Central memory CD8-positive, alpha-beta T cell (primary cell): Measurements from ENCODE around the gene RANBP17.
"Not testable (repeated sequence)": the region's sequence is repeated elsewhere in the genome, so short reads cannot be mapped to it uniquely, and the experiment has no call there.

Experiments used
- ATAC-seq: fragments of 150-1000 bp; cut with Tn5 transposase; replicated peaks from 2 replicates; pipeline ENCODE4 v1.10.0; 2022; ENCODE audit warnings: mild to moderate bottlenecking, moderate FRiP score, moderate number of reproducible peaks; ENCODE audit not compliant: poor library complexity, severe bottlenecking; ENCODE audit errors: extremely low read depth
- DNase-seq, 2 donors: peaks; one replicate each; pipeline ENCODE4 v3.0.0; 2021; ENCODE audit warnings: low spot score in 2 of 2
- H3K27ac Mint-ChIP-seq: one replicate; pipeline ENCODE4 v1.8.0; 2022; ENCODE audit warnings: low read depth, mild to moderate bottlenecking, moderate library complexity, mixed read lengths
- H3K27me3 Mint-ChIP-seq: one replicate; pipeline ENCODE4 v1.8.0; 2022; ENCODE audit warnings: mixed read lengths
- H3K36me3 Mint-ChIP-seq: one replicate; pipeline ENCODE4 v1.8.0; 2022; ENCODE audit warnings: mild to moderate bottlenecking, moderate library complexity, mixed read lengths; ENCODE audit not compliant: insufficient read depth
- H3K4me1 Mint-ChIP-seq: one replicate; pipeline ENCODE4 v1.8.0; 2022; ENCODE audit warnings: mixed read lengths
- H3K4me3 Mint-ChIP-seq: one replicate; pipeline ENCODE4 v1.8.0; 2022; ENCODE audit warnings: mild to moderate bottlenecking, moderate library complexity, mixed read lengths
- H3K9me3 Mint-ChIP-seq: one replicate; pipeline ENCODE4 v1.8.0; 2022; ENCODE audit warnings: mixed read lengths

The RANBP17 gene

DNA sequence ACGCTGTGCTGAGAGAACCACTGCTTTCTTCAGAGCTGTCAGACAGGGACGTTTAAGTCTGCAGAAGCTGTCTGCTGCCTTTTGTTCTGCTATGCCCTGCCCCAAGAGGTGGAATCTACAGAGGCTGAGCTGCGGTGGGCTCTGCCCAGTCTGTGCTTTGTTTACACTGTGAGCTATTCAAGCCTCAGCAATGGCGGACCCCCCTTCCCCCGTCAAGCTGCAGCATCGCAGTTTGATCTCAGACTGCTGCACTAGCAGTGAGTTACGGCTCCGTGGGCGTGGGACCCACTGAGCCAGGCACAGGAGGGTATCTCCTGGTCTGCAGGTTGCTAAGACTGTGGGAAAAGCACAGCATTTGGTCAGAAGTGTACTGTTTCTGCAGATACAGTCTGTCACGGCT lies 60.5 kb downstream of the RANBP17 start:
- H3K4me1 Mint-ChIP-seq, H3K27ac Mint-ChIP-seq, H3K27me3 Mint-ChIP-seq, H3K9me3 Mint-ChIP-seq, DNase-seq, H3K36me3 Mint-ChIP-seq, ATAC-seq, H3K4me3 Mint-ChIP-seq: not testable (repeated sequence)

DNA sequence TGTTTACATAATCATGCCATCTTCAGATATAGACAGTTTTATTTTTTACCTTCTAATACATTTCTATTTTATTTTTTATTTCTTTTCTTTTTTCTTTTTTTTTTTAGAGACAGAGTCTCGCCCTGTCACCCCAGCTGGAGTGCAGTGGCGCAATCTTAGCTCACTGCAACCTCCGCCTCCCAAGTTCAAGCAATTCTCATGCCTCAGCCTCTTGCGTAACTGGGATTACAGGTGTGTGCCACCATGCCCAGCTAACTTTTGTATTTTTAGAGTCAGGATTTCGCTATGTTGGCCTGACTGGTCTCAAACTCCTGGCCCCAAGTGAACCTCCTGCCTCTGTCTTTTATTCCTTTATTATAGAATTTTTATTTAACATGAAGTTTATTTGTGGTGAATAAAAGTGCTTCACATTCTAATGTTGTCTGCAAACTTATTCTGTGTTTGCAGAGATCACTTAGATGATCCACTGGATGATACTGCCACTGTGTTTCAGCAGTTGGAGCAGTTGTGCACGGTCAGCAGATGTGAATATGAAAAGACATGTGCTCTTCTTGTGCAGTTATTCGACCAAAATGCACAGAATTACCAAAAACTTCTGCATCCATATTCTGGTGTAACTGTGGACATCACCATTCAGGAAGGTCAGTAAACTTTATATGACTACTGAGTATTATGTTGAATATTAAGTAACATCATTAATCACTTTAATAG lies 62.2 kb downstream of the RANBP17 start:
- H3K27me3 Mint-ChIP-seq, result no peaks in the 10 kb centered on the region
- H3K4me3 Mint-ChIP-seq, result no peak overlapping the region
- no peaks in the 10 kb centered on the region for H3K36me3 Mint-ChIP-seq
- no peaks in the 10 kb centered on the region for H3K4me1 Mint-ChIP-seq
- DNase-seq (no peak), ATAC-seq (no peak)
- H3K27ac Mint-ChIP-seq, result no peak overlapping the region
- H3K9me3 Mint-ChIP-seq, result peaks cover 7% of the 10 kb centered on the region

DNA sequence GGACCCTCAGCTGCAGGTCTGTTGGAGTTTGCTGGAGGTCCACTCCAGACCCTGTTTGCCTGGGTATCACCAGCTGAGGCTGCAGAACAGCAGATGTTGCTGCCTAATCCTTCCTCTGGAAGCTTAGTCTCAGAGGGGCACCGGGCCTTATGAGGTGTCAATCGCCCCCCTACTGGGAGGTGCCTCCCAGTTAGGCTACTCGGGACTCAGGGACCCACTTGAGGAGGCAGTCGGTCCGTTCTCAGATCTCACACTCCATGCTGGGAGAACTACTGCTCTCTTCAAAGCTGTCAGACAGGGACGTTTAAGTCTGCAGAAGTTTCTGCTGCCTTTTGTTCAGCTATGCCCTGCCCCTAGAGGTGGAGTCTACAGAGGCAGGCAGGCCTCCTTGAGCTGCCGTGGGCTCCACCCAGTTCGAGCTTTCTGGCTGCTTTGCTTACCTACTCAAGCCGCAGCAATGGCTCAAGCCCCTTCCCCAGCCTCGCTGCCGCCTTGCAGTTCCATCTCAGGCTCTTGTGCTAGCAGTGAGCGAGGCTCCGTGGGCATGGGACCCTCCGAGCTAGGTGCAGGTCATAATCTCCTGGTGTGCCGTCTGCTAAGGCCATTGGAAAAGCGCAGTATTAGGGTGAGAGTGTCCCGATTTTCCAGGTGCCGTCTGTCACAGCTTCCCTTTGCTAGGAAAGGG lies 73.9 kb downstream of the RANBP17 start:
- not testable (repeated sequence) for H3K4me3 Mint-ChIP-seq, H3K27ac Mint-ChIP-seq, H3K4me1 Mint-ChIP-seq, ATAC-seq, H3K9me3 Mint-ChIP-seq, H3K36me3 Mint-ChIP-seq, H3K27me3 Mint-ChIP-seq, DNase-seq

DNA sequence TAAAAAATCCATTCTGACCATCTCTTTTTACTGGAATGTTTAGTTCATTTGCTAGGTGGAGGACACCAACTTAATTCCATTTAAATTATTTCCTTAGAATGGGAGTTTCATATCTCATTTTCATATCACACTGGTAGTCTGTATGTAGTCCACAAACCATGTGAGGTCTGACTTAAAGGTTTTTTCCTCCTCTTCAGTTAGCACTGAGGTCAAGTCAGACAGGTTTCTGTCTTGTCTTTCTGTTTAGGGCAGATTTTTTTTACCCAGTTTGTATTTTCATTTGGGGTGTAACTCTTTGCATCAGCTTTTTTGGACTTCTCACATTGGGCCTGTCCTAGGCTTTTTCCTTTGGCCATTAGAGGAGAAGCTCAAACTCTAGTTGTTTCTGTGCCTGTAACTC lies 75.3 kb downstream of the RANBP17 start:
- DNase-seq (no peak), ATAC-seq (no peak)
- H3K4me1 Mint-ChIP-seq, result no peaks in the 10 kb centered on the region
- H3K27ac Mint-ChIP-seq, result no peak overlapping the region
- peaks cover 3% of the 10 kb centered on the region for H3K36me3 Mint-ChIP-seq
- no peak overlapping the region for H3K4me3 Mint-ChIP-seq
- peaks cover 5% of the 10 kb centered on the region for H3K9me3 Mint-ChIP-seq
- no peaks in the 10 kb centered on the region for H3K27me3 Mint-ChIP-seq

DNA sequence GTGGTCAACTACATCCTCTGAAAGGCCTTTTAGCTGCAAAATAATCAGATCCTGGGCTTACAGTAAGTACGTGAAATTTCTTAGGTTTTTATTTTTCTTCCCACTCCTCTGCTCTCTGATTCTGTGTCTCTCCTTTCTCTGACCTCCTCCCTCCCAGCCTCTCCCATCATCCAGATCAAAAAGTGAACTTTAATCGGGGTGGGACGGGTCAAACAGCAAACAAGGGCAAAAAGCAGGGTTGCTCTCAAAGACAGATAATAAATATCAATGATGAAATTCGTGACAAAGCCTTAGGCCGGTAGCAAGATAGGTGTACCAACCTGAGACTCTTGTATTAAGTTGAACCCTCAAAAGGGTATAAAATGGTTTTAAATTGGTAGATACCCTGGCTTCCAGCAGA lies 76.1 kb downstream of the RANBP17 start:
- ATAC-seq, result no peak

DNA sequence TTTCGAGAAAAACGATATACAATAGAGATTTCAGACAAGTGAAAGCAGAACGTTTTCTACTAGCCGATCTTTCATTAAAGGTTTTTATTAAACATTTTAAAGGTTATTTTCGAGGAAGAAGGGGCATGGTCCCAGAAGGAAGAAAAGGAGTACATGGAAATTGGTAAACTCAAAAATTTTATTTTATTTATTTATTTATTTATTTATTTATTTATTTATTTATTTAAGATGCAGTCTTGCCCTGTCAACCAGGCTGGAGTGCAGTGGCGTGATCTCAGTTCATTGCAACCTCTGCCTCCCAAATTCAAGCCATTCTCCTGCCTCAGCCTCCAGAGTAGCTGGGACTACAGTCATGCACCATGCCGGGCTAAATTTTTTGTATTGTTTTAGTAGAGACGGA lies 77.4 kb downstream of the RANBP17 start:
- no peaks in the 10 kb centered on the region for H3K4me1 Mint-ChIP-seq
- no peaks in the 10 kb centered on the region for H3K36me3 Mint-ChIP-seq
- no peak overlapping the region for H3K27ac Mint-ChIP-seq
- no peaks in the 10 kb centered on the region for H3K9me3 Mint-ChIP-seq
- ATAC-seq (no peak), DNase-seq (no peak)
- H3K27me3 Mint-ChIP-seq, result no peaks in the 10 kb centered on the region
- H3K4me3 Mint-ChIP-seq, result no peak overlapping the region

More for the DNA sequence above, 76.1 kb downstream of the RANBP17 start:
- no peaks in the 10 kb centered on the region for H3K4me1 Mint-ChIP-seq
- peaks cover 5% of the 10 kb centered on the region for H3K9me3 Mint-ChIP-seq
- no peak for DNase-seq
- peaks cover 1% of the 10 kb centered on the region for H3K36me3 Mint-ChIP-seq
- no peak overlapping the region for H3K4me3 Mint-ChIP-seq
- no peaks in the 10 kb centered on the region for H3K27me3 Mint-ChIP-seq
- no peak overlapping the region for H3K27ac Mint-ChIP-seq

DNA sequence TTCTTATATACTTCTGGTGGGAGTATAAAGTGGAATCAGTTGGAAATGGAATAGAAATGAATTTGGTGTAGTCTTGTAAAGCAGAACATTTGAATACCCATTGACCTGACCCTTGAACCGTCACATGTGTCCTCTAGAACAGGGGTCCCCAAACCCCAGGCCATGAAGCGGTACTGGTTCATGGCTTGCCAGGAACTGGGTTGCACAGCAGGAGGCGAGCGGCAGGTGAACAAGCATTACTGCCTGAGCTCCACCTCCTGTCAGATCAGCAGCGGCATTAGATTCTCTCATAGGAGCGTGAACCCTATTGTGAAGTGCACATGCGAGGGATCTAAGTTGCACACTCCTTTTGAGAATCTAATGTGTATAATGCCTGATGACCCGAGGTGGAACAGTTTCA lies 80.0 kb downstream of the RANBP17 start:
- ATAC-seq, result no peak
- no peak for DNase-seq
- Mint-ChIP-seq H3K4me3 (no peak overlapping the region), H3K27ac (no peak overlapping the region), H3K27me3 (no peaks in the 10 kb centered on the region), H3K36me3 (no peaks in the 10 kb centered on the region), H3K4me1 (no peaks in the 10 kb centered on the region), H3K9me3 (no peaks in the 10 kb centered on the region)

DNA sequence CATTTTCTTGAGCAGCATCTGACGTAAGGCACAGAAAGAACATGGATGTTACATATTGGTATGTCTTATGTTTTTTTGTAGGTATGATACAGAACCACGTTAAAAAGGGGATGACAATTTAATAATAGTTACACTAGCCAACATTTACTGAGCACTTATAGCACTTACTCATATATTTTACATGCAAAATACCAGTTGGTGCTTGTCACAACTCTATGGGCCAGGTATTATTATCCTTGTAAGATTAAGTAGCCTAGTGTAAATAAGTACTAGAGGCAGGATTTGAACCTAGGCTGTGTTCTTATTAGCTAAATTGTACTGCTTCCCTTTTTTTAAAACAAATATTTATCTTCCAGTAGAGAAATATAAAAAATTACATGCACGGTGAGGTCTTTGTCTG lies 83.5 kb downstream of the RANBP17 start:
- Mint-ChIP-seq H3K9me3 (peaks cover 6% of the 10 kb centered on the region), H3K36me3 (no peaks in the 10 kb centered on the region), H3K4me1 (no peaks in the 10 kb centered on the region), H3K27ac (no peak overlapping the region), H3K27me3 (no peaks in the 10 kb centered on the region), H3K4me3 (no peak overlapping the region)
- DNase-seq (no peak), ATAC-seq (no peak)

DNA sequence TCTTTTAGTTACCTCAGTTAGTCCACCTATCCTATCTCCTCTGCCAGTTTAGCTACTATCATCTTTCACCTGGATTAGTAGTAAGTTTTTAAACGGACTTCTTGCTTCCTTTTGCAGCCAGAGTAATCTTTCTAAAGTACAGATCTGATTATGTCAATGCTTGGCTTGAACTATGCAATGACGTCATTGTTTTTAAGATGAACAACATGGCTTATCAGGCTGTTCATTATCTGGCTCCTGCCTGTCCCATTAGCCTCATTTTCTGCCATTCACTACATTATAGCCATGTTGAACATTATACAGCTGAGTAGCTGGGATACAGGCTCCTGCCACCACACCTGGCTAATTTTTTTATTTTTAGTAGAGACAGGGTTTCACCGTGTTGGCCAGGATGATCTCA lies 98.7 kb downstream of the RANBP17 start:
- H3K36me3 Mint-ChIP-seq, result no peaks in the 10 kb centered on the region
- ATAC-seq (no peak), DNase-seq (no peak)
- H3K27ac Mint-ChIP-seq, result no peak overlapping the region
- no peak overlapping the region for H3K4me3 Mint-ChIP-seq
- no peaks in the 10 kb centered on the region for H3K27me3 Mint-ChIP-seq
- no peaks in the 10 kb centered on the region for H3K4me1 Mint-ChIP-seq
- no peaks in the 10 kb centered on the region for H3K9me3 Mint-ChIP-seq

DNA sequence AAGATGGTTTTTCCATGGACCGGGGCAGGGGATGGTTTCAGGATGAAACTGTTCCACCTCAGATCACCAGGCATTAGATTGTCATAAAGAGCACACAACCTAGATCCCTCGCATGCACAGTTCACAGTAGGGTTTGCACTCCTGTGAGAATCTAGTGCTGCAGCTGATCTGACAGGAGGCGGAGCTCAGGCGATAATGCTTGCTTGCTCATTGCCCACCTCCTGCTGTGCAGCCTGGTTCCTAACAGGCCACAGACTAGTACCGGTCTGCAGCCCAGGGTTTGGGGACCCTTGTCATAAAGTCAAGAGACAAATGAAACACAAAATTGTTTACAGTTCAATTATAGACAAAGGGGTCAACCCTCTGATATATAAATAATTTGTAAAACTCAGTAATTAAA lies 101.7 kb downstream of the RANBP17 start:
- Mint-ChIP-seq H3K27me3 (no peaks in the 10 kb centered on the region), H3K4me1 (no peaks in the 10 kb centered on the region), H3K9me3 (no peaks in the 10 kb centered on the region), H3K36me3 (no peaks in the 10 kb centered on the region), H3K4me3 (no peak overlapping the region), H3K27ac (no peak overlapping the region)
- no peak for DNase-seq
- no peak for ATAC-seq

DNA sequence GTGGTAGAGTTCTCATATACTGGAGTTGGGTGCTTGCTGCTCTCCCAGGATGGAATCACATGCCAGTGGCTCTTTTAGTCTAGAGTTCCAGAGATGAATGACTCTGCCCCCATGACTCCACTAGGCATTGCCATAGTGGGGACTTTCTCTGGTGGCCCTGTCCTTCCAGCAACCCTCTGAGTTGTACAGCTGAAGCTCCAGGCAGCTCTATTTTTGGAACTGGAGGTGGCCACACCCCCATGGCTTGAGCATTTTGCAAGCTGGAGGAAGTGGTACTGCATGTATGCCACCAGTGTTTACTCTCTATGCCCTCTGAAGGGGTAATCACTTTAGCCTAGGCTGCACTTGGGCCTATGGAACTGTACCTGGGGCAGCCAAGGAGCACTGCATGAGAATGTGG lies 112.6 kb downstream of the RANBP17 start:
- H3K9me3 Mint-ChIP-seq, result peaks cover 6% of the 10 kb centered on the region
- ATAC-seq (no peak), DNase-seq (no peak)
- no peak overlapping the region for H3K27ac Mint-ChIP-seq
- H3K27me3 Mint-ChIP-seq, result no peaks in the 10 kb centered on the region
- H3K4me1 Mint-ChIP-seq, result no peaks in the 10 kb centered on the region
- no peaks in the 10 kb centered on the region for H3K36me3 Mint-ChIP-seq
- H3K4me3 Mint-ChIP-seq, result no peak overlapping the region

DNA sequence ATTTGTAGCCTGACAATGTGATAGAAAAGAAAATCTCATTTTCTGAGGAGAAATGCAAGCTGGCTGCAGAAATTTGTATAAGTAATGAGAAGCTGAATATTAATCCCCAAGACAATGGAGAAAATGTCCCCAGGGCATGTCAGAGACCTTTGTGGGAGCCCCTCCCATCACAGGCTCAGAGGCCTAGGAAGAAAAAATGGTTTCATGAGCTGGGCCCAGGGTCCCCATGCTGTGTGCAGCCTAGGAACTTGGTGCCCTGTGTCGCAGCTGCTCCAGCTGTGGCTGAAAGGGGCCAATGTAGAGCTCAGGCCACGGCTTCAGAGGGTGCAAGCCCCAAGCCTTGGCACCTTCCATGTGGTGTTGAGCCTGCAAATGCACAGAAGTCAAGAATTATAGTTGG lies 118.4 kb downstream of the RANBP17 start:
- H3K4me3 Mint-ChIP-seq, H3K27me3 Mint-ChIP-seq, H3K4me1 Mint-ChIP-seq, H3K36me3 Mint-ChIP-seq, DNase-seq, ATAC-seq, H3K27ac Mint-ChIP-seq: not testable (repeated sequence)
- peaks cover 11% of the 10 kb centered on the region for H3K9me3 Mint-ChIP-seq

DNA sequence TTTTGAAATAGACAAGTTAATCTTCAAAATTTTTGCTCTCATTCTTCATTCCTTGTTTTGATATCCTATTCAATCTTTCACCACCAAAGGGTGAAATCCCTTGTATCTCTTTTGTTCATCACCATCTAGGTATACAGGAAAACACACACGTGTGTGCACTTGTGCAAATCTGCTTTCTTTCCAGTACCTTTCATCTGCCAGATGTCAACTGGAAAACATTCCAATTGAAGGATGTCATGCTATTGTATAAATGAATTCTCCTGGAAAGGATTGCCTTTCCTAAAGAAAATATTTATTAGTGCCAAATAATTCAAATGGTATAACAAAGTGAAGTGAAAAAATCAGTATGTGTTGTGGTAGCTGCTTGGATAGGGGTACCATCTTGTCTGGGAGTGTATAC lies 123.7 kb downstream of the RANBP17 start:
- Mint-ChIP-seq H3K36me3 (no peaks in the 10 kb centered on the region), H3K4me3 (no peak overlapping the region), H3K27ac (no peak overlapping the region), H3K9me3 (no peaks in the 10 kb centered on the region), H3K4me1 (no peaks in the 10 kb centered on the region), H3K27me3 (no peaks in the 10 kb centered on the region)
- no peak for ATAC-seq
- DNase-seq, result no peak
